Measurements from ENCODE around the gene TNKS2.
"Not testable (repeated sequence)": the region's sequence is repeated elsewhere in the genome, so short reads cannot be mapped to it uniquely, and the experiment has no call there.

Gene TNKS2

GRCh38 chr10:91864744-91865143, 66.5 kb downstream of the TNKS2 start:
- in situ Hi-C loops (cut with MboI; ENCODE audit: low sequenced_read_pairs) = no loop called here

- in situ Hi-C loops (cut with MboI; ENCODE audit: low sequenced_read_pairs) = no loop called here
Observed at GRCh38 chr10:91865562-91866081, 67.4 kb downstream of the TNKS2 start.

- in situ Hi-C loops (cut with MboI; ENCODE audit: low sequenced_read_pairs) = no loop called here
Observed at GRCh38 chr10:91875156-91875555, 76.9 kb downstream of the TNKS2 start.

GRCh38 chr10:91875779-91876178, 77.6 kb downstream of the TNKS2 start:
- in situ Hi-C loops (cut with MboI; ENCODE audit: low sequenced_read_pairs) = no loop called here

GRCh38 chr10:91879515-91880170, 81.4 kb downstream of the TNKS2 start:
- in situ Hi-C loops (cut with MboI; ENCODE audit: low sequenced_read_pairs) = no loop called here

- in situ Hi-C loops (cut with MboI; ENCODE audit: low sequenced_read_pairs) = no loop called here
Observed at GRCh38 chr10:91880310-91880709, 82.1 kb downstream of the TNKS2 start.

- in situ Hi-C loops (cut with MboI; ENCODE audit: low sequenced_read_pairs) = no loop called here
Observed at GRCh38 chr10:91883549-91884444, 85.6 kb downstream of the TNKS2 start.

GRCh38 chr10:91884536-91884935, 86.3 kb downstream of the TNKS2 start:
- in situ Hi-C loops (cut with MboI; ENCODE audit: low sequenced_read_pairs) = no loop called here

- in situ Hi-C loops (cut with MboI; ENCODE audit: low sequenced_read_pairs) = no loop called here
Observed at GRCh38 chr10:91885362-91886079, 87.3 kb downstream of the TNKS2 start.

GRCh38 chr10:91886954-91887271, 88.7 kb downstream of the TNKS2 start:
- in situ Hi-C loops (cut with MboI; ENCODE audit: low sequenced_read_pairs) = no loop called here

GRCh38 chr10:91887272-91888076, 89.2 kb downstream of the TNKS2 start:
- in situ Hi-C loops (cut with MboI; ENCODE audit: low sequenced_read_pairs) = no loop called here

GRCh38 chr10:91891125-91892001, 93.1 kb downstream of the TNKS2 start:
- in situ Hi-C loops (cut with MboI; ENCODE audit: low sequenced_read_pairs) = no loop called here

- in situ Hi-C loops (cut with MboI; ENCODE audit: low sequenced_read_pairs) = no loop called here
Observed at GRCh38 chr10:91893051-91893450, 94.8 kb downstream of the TNKS2 start.

GRCh38 chr10:91894261-91894685, 96.0 kb downstream of the TNKS2 start:
- in situ Hi-C loops (cut with MboI; ENCODE audit: low sequenced_read_pairs) = not testable (repeated sequence)

- in situ Hi-C loops (cut with MboI; ENCODE audit: low sequenced_read_pairs) = no loop called here
Observed at GRCh38 chr10:91896212-91896756, 98.1 kb downstream of the TNKS2 start.

- in situ Hi-C loops (cut with MboI; ENCODE audit: low sequenced_read_pairs) = no loop called here
Observed at GRCh38 chr10:91897421-91897820, 99.2 kb downstream of the TNKS2 start.

- in situ Hi-C loops (cut with MboI; ENCODE audit: low sequenced_read_pairs) = no loop called here
Observed at GRCh38 chr10:91901784-91902677, 103.8 kb downstream of the TNKS2 start.

GRCh38 chr10:91907033-91907594, 108.9 kb downstream of the TNKS2 start:
- in situ Hi-C loops (cut with MboI; ENCODE audit: low sequenced_read_pairs) = no loop called here

All from HL-60/S4 treated with retinoic acid at 250 ng/mL for 4 days and 3 days (cell line).